Measurements from ENCODE around the gene MORN5. TPM values are rescaled to one million over a fixed set of nuclear protein-coding genes. Genes with fewer than 3 reads are reported as not detected.

The MORN5 gene
- total and polyA plus RNA-seq, 9 of the 15 experiments (the other 6 are each of a cell fraction or from before 2014, with no cell fraction given), result not detected

DNA sequence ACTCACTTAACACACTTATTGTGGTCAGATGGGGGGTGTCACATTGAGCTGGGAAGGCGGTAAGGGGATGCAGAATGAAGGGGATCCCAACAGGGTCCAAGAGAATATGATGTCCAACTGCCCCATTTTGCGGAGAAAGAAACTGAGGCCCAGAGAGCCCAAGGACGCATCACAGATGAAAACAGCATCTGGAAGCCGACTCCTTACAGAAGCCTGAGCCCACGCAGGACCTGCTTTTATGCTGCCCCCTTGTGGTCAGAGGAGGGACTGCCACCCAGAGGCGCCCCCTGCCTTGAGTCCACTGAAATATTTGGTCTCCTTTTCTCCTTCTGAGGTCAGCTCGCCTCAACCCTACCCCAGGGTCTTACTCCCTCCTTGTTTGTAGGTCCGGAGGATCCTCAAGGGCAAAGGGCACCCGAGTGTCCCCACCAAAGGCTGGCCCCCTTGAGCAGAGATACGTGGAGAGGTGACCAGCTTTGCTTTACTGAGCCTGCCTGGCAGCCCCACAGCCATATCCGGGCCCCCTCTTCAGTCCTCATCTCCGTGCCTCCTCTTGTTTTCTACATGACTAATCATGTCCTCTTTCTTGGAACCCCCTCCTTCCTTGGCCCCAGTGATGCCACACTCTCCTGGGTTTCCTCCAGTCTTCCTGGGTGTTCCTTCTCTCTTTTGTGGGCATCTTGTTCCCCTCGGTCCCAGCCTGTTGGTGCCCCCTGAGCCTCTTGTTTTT lies 36.6 kb upstream of the MORN5 start (continued):
- TF ChIP-seq, protein P1, sequence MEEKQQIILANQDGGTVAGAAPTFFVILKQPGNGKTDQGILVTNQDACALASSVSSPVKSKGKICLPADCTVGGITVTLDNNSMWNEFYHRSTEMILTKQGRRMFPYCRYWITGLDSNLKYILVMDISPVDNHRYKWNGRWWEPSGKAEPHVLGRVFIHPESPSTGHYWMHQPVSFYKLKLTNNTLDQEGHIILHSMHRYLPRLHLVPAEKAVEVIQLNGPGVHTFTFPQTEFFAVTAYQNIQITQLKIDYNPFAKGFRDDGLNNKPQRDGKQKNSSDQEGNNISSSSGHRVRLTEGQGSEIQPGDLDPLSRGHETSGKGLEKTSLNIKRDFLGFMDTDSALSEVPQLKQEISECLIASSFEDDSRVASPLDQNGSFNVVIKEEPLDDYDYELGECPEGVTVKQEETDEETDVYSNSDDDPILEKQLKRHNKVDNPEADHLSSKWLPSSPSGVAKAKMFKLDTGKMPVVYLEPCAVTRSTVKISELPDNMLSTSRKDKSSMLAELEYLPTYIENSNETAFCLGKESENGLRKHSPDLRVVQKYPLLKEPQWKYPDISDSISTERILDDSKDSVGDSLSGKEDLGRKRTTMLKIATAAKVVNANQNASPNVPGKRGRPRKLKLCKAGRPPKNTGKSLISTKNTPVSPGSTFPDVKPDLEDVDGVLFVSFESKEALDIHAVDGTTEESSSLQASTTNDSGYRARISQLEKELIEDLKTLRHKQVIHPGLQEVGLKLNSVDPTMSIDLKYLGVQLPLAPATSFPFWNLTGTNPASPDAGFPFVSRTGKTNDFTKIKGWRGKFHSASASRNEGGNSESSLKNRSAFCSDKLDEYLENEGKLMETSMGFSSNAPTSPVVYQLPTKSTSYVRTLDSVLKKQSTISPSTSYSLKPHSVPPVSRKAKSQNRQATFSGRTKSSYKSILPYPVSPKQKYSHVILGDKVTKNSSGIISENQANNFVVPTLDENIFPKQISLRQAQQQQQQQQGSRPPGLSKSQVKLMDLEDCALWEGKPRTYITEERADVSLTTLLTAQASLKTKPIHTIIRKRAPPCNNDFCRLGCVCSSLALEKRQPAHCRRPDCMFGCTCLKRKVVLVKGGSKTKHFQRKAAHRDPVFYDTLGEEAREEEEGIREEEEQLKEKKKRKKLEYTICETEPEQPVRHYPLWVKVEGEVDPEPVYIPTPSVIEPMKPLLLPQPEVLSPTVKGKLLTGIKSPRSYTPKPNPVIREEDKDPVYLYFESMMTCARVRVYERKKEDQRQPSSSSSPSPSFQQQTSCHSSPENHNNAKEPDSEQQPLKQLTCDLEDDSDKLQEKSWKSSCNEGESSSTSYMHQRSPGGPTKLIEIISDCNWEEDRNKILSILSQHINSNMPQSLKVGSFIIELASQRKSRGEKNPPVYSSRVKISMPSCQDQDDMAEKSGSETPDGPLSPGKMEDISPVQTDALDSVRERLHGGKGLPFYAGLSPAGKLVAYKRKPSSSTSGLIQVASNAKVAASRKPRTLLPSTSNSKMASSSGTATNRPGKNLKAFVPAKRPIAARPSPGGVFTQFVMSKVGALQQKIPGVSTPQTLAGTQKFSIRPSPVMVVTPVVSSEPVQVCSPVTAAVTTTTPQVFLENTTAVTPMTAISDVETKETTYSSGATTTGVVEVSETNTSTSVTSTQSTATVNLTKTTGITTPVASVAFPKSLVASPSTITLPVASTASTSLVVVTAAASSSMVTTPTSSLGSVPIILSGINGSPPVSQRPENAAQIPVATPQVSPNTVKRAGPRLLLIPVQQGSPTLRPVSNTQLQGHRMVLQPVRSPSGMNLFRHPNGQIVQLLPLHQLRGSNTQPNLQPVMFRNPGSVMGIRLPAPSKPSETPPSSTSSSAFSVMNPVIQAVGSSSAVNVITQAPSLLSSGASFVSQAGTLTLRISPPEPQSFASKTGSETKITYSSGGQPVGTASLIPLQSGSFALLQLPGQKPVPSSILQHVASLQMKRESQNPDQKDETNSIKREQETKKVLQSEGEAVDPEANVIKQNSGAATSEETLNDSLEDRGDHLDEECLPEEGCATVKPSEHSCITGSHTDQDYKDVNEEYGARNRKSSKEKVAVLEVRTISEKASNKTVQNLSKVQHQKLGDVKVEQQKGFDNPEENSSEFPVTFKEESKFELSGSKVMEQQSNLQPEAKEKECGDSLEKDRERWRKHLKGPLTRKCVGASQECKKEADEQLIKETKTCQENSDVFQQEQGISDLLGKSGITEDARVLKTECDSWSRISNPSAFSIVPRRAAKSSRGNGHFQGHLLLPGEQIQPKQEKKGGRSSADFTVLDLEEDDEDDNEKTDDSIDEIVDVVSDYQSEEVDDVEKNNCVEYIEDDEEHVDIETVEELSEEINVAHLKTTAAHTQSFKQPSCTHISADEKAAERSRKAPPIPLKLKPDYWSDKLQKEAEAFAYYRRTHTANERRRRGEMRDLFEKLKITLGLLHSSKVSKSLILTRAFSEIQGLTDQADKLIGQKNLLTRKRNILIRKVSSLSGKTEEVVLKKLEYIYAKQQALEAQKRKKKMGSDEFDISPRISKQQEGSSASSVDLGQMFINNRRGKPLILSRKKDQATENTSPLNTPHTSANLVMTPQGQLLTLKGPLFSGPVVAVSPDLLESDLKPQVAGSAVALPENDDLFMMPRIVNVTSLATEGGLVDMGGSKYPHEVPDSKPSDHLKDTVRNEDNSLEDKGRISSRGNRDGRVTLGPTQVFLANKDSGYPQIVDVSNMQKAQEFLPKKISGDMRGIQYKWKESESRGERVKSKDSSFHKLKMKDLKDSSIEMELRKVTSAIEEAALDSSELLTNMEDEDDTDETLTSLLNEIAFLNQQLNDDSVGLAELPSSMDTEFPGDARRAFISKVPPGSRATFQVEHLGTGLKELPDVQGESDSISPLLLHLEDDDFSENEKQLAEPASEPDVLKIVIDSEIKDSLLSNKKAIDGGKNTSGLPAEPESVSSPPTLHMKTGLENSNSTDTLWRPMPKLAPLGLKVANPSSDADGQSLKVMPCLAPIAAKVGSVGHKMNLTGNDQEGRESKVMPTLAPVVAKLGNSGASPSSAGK (IDR thresholded peaks at IDR 0.05), result no peak
- TF ChIP-seq, protein P2, sequence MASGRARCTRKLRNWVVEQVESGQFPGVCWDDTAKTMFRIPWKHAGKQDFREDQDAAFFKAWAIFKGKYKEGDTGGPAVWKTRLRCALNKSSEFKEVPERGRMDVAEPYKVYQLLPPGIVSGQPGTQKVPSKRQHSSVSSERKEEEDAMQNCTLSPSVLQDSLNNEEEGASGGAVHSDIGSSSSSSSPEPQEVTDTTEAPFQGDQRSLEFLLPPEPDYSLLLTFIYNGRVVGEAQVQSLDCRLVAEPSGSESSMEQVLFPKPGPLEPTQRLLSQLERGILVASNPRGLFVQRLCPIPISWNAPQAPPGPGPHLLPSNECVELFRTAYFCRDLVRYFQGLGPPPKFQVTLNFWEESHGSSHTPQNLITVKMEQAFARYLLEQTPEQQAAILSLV (tag; IDR thresholded peaks at IDR 0.05), result no peak
- TF ChIP-seq, protein P3, sequence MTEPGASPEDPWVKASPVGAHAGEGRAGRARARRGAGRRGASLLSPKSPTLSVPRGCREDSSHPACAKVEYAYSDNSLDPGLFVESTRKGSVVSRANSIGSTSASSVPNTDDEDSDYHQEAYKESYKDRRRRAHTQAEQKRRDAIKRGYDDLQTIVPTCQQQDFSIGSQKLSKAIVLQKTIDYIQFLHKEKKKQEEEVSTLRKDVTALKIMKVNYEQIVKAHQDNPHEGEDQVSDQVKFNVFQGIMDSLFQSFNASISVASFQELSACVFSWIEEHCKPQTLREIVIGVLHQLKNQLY (CRISPR knock-in tag; conservative IDR thresholded peaks at IDR 0.05), result no peak
- TF ChIP-seq NFYB (IDR thresholded peaks at IDR 0.05; ENCODE audit: extremely low read depth, insufficient read length) (no peak), BACH1 (tag; IDR thresholded peaks at IDR 0.05) (no peak), ZEB2 (IDR thresholded peaks at IDR 0.05) (no peak), HLTF (IDR thresholded peaks at IDR 0.05) (no peak; the same call in 1 of the 2 replicates), SMARCC2 (IDR thresholded peaks at IDR 0.05; ENCODE audit: low read depth) (no peak), MCM3 (IDR thresholded peaks at IDR 0.05) (no peak), PHB2 (IDR thresholded peaks at IDR 0.05; ENCODE audit: low read depth) (no peak), MBD2 (IDR thresholded peaks at IDR 0.05; ENCODE audit: borderline replicate concordance, low read depth) (no peak), ZNF212 (CRISPR knock-in tag; IDR thresholded peaks at IDR 0.05) (no peak), NFATC3 (IDR thresholded peaks at IDR 0.05) (no peak), OTX1 (CRISPR knock-in tag; IDR thresholded peaks at IDR 0.05) (no peak), ZNF586 (CRISPR knock-in tag; conservative IDR thresholded peaks at IDR 0.05) (no peak)
- TF ChIP-seq, protein P4, sequence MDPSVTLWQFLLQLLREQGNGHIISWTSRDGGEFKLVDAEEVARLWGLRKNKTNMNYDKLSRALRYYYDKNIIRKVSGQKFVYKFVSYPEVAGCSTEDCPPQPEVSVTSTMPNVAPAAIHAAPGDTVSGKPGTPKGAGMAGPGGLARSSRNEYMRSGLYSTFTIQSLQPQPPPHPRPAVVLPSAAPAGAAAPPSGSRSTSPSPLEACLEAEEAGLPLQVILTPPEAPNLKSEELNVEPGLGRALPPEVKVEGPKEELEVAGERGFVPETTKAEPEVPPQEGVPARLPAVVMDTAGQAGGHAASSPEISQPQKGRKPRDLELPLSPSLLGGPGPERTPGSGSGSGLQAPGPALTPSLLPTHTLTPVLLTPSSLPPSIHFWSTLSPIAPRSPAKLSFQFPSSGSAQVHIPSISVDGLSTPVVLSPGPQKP (CRISPR knock-in tag; IDR thresholded peaks at IDR 0.05), result no peak

Data from K562 (cell line).